HG03342 (cell line): ENCODE data around the gene AQP1.

Experiments
- ATAC-seq: cut with Tn5 transposase; IDR thresholded peaks from one replicate; pipeline ENCODE4 v1.9.1; 2021; ENCODE audit warnings: mild to moderate bottlenecking, moderate library complexity; ENCODE audit not compliant: unreplicated experiment

The AQP1 gene

DNA sequence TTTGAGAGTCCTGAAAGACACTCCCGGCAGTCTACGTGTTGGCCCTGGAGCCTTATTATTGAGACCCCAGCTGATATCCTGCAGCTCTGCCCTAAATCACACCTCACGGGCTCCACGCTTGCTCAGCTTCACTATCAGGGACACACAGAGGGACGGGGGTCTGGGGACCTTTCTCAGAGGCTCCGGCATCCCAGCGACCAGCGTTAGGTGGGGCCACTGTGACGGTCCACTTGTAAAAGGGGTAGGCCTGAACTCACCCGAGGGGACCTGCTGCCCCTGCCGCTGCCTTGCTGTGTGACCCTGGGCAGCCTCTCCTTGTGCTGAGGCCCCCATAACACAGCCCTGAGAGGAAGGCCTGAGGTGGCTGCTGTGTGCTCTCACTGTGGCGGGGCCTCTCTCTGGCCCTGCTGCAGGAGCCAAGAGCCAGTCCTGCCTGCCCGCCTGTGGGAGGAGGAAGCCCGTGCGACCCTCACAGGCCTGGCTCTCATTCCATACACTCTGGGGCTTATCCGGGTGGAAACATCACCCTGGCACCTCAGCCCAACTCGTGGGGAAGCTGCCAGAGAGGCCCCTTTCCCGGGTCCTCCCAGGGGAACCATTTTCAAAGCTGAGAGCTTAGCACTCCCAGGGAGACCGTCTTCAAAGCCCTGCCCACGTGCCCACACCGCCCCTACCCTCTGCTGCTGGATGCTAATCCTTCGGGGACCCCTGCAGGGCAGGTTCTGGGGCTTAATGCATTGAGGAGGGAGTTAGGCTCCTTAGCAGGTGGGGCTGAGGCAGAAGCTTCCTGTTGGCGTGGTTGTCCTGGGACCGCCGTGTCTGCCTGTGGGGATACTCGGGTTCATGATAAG is 21.7 kb downstream of the AQP1 start:
- no peak for ATAC-seq

GRCh38 chr7:30934225-30934624 is 22.6 kb downstream of the AQP1 start:
- no peak for ATAC-seq

- no peak for ATAC-seq
Measured at GRCh38 chr7:30934732-30935568, 23.3 kb downstream of the AQP1 start.

GRCh38 chr7:30935569-30935877 is 23.9 kb downstream of the AQP1 start:
- no peak for ATAC-seq

GRCh38 chr7:30936650-30937245 is 25.1 kb downstream of the AQP1 start:
- no peak for ATAC-seq

DNA sequence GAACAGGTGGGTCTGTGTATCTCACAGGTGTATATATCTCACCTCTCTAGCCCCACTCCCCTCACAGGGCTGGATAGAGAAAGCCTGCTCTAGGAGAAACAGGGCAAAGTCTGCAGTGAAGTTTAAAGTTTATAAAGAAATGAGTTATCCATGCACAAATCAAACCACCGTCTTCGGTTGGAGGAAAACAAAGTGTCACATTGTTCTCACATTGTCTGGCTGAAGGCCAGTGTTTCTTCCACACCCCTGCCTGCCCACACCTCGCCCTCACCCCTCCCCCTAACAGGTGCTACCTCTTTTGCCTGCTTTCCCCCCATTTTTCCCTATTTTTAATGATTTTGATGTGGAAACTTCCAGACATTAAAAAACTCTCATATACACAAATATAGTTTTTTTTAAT is 25.8 kb downstream of the AQP1 start:
- no peak for ATAC-seq

DNA sequence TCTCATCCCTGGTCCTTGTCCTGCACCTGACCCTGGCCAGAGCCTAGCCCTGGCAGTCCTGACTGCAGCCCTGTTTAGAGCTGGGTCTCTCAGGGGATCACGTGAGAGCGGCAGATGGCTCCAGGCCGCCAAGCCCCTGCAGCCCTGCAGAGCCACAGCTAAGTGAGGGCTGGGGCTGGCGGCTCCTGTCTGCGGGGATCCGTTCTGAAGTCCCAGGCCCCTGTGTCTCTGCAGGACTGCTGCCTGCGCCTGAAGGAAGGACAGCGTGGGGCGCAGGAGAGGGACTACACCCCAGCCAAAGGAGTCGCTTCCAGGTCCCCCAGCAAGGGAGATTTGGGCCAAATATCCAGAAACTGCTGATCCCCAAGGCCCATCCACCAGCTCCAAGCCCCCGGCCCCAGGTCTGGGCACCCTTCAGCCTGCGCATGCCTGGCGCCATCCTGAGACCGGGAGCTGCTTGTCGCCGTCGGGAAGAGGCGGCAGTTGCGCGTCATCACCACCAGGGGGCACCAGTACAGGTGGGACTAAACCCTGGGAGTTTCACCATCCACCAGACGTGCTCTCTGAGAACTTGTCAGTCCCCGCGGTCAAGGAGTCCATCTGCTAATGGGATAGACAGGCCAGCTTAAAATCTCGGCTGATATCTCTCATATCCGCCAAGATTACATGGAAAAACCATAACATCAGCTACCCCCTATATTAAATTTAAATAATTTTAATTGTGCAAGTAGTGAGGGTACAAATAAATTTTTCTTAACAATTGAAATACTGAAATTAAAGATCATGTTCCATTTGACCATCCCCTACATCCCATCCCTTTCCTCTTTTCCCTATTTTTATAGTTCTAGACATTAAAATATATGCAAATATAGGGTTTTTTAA is 27.0 kb downstream of the AQP1 start:
- ATAC-seq, result peak; percentile 76

DNA sequence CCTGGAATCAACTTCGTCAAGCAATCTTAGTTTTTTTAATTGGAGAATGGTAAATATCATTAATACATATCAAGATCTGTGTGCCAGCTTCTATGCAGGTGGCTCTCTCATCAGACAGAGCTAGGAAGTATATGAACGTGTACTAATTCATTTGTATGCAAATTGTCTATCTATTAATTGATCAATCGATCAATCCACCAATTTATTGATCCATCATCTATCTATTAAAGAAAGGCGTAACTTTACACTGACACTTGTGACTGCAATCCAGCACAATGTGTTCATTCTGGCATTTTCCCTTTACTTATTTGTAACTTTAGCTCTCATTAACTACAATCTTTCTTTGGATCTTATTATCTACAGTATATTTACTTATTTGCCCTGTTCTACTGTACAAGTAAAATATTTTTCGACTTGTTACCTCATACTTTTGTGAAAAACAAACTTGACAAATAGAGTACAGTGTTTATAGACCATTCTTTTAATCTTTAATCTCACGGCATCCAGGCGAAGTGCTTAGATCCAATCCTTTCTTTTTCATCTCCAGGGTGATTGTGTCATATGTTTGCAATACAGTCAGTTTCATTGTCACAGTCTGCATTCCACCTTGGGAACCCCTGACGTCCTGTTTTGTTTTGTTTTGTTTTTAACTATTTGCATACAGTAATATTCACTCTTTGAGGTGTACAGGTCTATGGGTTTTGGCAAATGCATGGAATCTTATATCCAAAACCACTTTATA is 30.1 kb downstream of the AQP1 start:
- no peak for ATAC-seq

DNA sequence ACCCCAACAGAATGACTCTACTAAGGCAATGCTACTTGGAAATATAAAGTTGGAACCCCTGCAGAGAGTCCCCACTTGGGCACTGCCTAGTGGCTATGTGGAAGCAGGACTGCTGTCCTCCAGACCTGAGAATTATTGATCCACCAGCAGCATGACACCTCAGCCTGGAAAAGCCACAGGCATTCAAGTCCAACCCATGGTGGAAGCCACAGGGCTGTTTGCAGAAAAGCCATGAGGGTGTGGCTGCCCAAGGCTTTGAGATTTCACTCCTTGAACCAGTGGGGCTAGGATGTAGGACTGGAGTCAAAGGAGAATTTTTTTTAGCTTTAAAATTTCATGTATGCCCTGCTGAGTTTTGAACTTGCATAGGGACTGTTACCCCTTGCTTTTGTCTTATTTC is 38.5 kb downstream of the AQP1 start:
- ATAC-seq, result no peak

- no peak for ATAC-seq
Measured at GRCh38 chr7:30954914-30955313, 43.3 kb downstream of the AQP1 start.

- ATAC-seq, result no peak
Measured at GRCh38 chr7:30956704-30957103, 45.1 kb downstream of the AQP1 start.

DNA sequence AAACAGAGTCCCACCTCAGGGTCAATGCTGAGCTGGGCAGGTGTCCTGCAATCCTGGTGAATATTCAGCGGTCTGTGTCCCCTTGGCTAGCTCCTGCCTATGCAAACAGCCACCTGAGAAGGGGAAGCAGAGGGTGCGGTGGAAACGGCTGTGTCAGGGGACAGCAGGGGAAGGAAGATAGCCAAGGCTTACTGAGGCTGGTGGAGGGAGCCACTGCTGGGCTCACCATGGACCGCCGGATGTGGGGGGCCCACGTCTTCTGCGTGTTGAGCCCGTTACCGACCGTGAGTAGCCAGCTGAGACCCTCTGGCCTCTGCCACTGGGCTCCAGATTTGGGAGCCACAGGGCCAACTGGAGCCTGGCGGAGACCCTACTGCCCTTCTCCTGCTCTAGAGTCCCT is 52.2 kb downstream of the AQP1 start, which contains the start of gene GHRHR:
Gene GHRHR, plus strand, starts transcription at position 112 of the 400 bp plus-strand sequence. Its CDS starts 116 bp downstream, at position 228.
- no peak for ATAC-seq

GRCh38 chr7:30965372-30965771 is 53.7 kb downstream of the AQP1 start:
- no peak for ATAC-seq

DNA sequence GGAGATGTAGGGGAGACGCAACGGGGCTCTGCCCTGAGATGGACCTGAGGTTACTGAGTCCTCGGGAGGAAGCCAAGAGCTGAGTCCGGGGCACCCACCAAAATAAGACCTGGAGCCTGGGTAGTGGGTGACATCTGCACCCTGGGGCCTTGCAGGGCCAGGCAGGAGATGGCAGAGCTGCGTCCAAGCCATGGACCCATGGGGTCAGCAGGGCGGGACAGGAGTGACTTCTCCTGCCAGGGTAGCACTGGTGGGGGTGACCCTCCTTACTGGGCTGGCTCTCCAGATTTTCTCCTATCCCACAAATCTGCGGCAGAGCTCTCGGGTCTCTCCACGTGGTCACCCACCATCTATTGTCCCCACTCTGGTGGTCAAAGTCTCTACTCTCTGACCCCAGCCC is 54.2 kb downstream of the AQP1 start:
- no peak for ATAC-seq

DNA sequence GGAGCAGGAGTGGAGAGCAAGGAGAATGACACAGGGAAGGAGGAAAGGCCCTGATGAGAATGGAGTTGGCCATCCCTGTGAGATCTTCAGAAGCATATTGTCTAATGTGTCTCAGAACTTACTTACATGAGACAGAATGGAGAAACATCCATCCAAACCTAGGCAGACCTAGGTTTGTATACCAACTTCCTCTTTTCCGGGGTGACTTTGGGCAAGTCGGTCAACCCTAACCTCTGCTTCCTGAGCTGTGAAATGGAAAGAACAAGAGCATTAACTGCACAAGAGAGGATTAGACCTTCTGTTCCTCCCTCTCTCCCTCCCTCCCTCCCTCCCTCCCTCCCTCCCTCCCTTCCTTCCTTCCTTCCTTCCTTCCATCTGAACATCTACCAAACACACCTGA is 56.6 kb downstream of the AQP1 start:
- ATAC-seq, result peak; percentile 50

- ATAC-seq, result no peak
Measured at GRCh38 chr7:30968747-30969603, 57.3 kb downstream of the AQP1 start.

GRCh38 chr7:30969604-30969970 is 57.9 kb downstream of the AQP1 start:
- ATAC-seq, result no peak

DNA sequence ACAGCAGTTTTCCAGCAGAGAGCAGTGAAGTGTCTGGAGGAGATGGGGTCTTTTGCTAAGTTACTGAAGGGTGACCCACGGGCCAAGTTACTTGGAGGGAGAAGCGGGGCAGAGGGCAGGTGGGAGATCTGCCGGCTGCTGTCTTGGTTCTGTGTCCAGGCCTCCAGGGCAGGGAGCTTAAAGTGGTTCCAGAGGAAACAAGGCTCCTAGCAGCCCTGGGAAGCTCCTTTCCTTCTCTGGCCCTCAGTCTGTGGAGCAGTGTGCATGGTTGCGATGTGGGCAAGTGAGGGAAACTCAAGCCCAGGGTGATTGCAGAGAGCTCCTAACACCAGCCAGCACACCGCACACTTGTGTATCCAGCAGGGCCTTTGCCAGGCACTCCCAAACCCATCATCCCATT is 58.4 kb downstream of the AQP1 start:
- ATAC-seq, result no peak

- peak; percentile 30 for ATAC-seq
Measured at GRCh38 chr7:30970594-30971094, 59.0 kb downstream of the AQP1 start.
